GM13977 (cell line): Measurements from ENCODE around the gene NPIPB6.

Source experiments
- DNase-seq: peaks from one replicate; pipeline ENCODE4 v3.0.0; 2012; ENCODE audit warnings: low spot score
- in situ Hi-C: fragments of 300-500 bp; cut with MboI; formaldehyde crosslinking; loops from one replicate; pipeline ENCODE4 v1.12.0; 2022; ENCODE audit warnings: low sequenced_read_pairs, low pct_unique_long_range_greater_than_20kb, mixed read lengths, inconsistent platforms; ENCODE audit not compliant: unreplicated experiment
- TF ChIP-seq, protein P1 (sequence below): IDR thresholded peaks from 2 replicates; pipeline ENCODE4 v1.5.1; 2012; ENCODE audit warnings: mild to moderate bottlenecking, control low read depth; ENCODE audit not compliant: insufficient read depth; ENCODE audit errors: extremely low read depth, missing control alignments

NPIPB6 gene

DNA sequence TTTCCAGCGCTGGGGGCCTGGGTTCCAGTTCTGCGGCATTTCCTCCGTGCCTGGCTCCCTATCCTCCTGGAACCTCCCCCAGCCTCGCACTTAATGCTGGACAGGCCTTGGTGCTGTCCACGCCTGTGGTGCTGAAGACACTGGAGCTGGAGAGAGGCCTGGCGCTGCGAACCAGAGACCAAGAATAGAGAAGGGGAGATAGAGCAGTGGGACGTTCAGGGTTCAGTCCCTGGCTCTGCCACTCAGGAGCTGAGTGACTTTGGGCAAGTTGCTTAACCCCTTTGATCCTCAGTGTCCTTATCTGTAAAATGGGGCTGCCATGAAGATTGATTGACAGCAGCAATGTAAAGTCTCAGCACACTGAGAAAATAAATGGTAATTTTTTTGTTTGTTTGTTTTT, 59.1 kb downstream of the NPIPB6 start:
- TF ChIP-seq, protein P1, sequence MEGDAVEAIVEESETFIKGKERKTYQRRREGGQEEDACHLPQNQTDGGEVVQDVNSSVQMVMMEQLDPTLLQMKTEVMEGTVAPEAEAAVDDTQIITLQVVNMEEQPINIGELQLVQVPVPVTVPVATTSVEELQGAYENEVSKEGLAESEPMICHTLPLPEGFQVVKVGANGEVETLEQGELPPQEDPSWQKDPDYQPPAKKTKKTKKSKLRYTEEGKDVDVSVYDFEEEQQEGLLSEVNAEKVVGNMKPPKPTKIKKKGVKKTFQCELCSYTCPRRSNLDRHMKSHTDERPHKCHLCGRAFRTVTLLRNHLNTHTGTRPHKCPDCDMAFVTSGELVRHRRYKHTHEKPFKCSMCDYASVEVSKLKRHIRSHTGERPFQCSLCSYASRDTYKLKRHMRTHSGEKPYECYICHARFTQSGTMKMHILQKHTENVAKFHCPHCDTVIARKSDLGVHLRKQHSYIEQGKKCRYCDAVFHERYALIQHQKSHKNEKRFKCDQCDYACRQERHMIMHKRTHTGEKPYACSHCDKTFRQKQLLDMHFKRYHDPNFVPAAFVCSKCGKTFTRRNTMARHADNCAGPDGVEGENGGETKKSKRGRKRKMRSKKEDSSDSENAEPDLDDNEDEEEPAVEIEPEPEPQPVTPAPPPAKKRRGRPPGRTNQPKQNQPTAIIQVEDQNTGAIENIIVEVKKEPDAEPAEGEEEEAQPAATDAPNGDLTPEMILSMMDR: no peak
- no peak for DNase-seq
- in situ Hi-C loops: loop anchor here (25.0 kb wide), 1 partner anchor 233 kb away; the partner anchor contains the start of gene NUPR1

DNA sequence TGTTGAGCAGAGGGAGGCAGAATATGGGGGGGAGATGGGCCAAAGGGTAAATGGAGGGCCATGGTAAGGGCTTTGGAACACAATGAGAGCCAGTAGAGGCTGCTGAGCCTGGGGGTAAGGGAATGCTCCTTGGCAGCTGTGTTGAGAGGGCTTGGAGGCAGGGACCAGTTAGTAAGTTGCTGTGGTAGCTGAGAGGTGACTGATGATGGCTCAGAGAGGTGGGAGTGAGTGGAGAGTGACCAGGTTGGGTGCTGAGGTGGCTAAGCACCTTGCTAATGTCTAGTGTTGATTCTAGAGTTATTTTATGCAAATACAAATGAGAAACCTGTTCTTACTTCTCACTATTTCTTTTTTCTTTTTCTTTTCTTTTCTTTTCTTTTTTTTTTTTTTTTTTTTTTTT, 60.2 kb downstream of the NPIPB6 start:
- TF ChIP-seq, protein P1: no peak
- DNase-seq: no peak
- in situ Hi-C loops: loop anchor here (25.0 kb wide), 1 partner anchor 234 kb away; the partner anchor contains the start of gene NUPR1

DNA sequence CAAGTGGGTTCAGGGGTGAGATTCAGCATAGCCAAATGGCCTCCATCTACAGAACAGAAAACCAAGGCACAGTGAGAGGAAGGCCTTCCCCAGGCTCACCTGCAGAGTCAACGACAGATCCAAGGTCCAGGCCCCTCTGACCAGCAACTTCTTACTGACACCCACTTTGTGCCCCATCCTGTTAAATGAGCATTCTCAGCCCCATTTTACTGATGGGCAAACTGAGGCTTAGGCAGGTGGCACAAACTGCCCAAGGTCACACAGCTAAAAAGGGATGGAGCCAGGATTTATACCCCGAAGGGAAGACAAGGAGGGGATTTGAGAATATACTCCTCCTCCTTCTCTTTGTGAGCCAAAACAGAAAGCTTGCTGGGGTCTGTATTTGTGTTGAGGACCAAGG, 61.7 kb downstream of the NPIPB6 start:
- in situ Hi-C loops: loop anchor here (25.0 kb wide), 1 partner anchor 236 kb away; the partner anchor contains the start of gene NUPR1
- DNase-seq: no peak
- TF ChIP-seq, protein P1: no peak

DNA sequence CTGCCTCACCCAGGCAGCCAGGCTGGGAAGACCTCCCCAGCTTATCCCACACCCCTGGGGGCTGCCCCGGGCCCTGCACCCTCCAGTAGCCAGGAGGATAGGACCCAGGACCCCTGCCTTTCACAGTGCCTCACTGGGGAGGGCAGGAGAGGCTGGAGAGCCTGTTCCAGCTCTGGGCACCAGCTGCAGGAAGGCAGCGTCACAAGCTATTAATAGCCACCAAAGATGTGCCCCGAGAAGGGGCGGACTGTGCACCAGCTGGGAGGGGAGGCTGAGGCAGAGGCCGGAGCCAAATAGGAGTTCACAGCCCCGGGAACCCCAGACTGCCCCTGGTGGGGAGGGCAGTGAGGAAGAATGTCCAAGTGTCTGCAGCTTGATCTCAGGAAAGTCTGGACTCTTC, 62.2 kb downstream of the NPIPB6 start:
- DNase-seq: no peak
- TF ChIP-seq, protein P1: no peak
- in situ Hi-C loops: loop anchor here (25.0 kb wide), 1 partner anchor 236 kb away; the partner anchor contains the start of gene NUPR1

DNA sequence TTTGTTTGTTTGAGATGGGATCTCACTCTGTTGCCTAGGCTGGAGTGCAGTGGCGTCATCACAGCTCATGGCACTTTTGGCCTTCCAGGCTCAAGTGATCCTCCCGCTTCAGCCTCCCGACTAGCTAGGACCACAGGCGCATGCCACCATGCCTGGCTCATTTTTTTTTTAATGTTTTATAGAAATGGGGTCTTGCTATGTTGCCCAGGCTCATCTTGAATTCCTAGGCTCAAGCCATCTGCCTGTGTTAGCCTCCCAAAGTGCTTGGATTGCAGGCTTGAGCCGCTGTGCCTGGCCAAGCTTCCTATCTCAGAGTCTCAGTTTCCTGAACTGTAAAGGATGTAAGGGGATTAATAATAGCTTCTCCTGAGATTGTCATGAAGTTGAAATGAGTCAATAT, 63.0 kb downstream of the NPIPB6 start:
- TF ChIP-seq, protein P1: no peak
- no peak for DNase-seq
- in situ Hi-C loops: loop anchor here (25.0 kb wide), 1 partner anchor 237 kb away; the partner anchor contains the start of gene NUPR1

DNA sequence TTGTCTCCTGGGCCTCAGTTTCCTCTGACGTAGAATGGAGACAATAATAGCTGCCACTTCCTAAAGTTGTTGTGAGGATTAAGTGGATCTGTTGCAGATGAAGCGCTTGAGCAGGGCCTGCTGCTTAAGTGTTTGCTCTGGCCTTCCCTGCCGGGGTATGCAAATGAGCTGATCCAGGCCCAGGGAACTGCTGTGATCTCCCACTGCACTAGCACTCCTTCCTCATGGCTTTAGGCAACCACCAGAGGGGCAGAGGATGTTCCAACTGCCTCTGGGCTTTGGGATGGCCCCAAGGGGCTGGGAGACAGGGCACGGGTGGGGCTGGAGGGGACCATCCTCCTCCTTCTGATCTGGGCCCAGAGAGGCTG, 64.8 kb downstream of the NPIPB6 start:
- DNase-seq: no peak
- in situ Hi-C loops: no loop called here
- TF ChIP-seq, protein P1: no peak
